ENCODE data around the gene SEMA3A. TPM values are rescaled to one million over a fixed set of nuclear protein-coding genes. Genes with fewer than 3 reads are reported as not detected.

SEMA3A gene
- total RNA-seq, 2 experiments from 2014 or later = 1.2 to 1.7 TPM

DNA sequence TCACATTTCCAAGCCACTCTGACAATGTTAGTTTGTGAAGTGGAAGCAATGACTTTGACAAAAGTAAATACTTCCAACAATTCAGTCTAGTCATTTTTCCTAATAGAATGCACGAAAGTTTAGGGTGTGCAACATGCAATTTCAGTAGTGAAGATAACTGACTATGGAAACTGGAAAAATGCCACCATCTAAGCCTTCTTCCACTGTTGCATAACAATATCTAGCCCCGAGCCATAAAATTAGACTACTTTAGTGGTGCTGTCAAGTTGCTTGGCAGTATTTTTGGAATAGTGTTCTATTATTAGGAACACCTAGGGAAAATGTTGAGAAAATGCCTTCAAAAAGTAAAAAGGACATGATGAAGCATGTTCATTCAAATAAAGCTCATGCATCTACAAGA lies 17.9 kb downstream of the SEMA3A start:
- intact Hi-C loops (cut with micrococcal nuclease) = no loop called here
- ATAC-seq = no peak
- TF ChIP-seq, protein P1, sequence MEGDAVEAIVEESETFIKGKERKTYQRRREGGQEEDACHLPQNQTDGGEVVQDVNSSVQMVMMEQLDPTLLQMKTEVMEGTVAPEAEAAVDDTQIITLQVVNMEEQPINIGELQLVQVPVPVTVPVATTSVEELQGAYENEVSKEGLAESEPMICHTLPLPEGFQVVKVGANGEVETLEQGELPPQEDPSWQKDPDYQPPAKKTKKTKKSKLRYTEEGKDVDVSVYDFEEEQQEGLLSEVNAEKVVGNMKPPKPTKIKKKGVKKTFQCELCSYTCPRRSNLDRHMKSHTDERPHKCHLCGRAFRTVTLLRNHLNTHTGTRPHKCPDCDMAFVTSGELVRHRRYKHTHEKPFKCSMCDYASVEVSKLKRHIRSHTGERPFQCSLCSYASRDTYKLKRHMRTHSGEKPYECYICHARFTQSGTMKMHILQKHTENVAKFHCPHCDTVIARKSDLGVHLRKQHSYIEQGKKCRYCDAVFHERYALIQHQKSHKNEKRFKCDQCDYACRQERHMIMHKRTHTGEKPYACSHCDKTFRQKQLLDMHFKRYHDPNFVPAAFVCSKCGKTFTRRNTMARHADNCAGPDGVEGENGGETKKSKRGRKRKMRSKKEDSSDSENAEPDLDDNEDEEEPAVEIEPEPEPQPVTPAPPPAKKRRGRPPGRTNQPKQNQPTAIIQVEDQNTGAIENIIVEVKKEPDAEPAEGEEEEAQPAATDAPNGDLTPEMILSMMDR (IDR thresholded peaks at IDR 0.05) = no peak
- H3K36me3 Mint-ChIP-seq (ENCODE audit: low read depth) = no peaks in the 10 kb centered on the region
- CTCF ChIA-PET = no interaction called here
- H3K4me3 Mint-ChIP-seq = no peak overlapping the region
- H3K4me1 Mint-ChIP-seq (ENCODE audit: low read depth) = no peaks in the 10 kb centered on the region
- no peaks in the 10 kb centered on the region for H3K27me3 Mint-ChIP-seq
- DNase-seq = no peak
- POLR2A ChIA-PET = no interaction called here
- H3K27ac Mint-ChIP-seq = no peak overlapping the region
- no peaks in the 10 kb centered on the region for H3K9me3 Mint-ChIP-seq

- no peak for DNase-seq
- H3K9me3 Mint-ChIP-seq = no peaks in the 10 kb centered on the region
- POLR2A ChIA-PET = no interaction called here
Measured at GRCh38 chr7:84175461-84175860, 19.1 kb downstream of the SEMA3A start.

DNA sequence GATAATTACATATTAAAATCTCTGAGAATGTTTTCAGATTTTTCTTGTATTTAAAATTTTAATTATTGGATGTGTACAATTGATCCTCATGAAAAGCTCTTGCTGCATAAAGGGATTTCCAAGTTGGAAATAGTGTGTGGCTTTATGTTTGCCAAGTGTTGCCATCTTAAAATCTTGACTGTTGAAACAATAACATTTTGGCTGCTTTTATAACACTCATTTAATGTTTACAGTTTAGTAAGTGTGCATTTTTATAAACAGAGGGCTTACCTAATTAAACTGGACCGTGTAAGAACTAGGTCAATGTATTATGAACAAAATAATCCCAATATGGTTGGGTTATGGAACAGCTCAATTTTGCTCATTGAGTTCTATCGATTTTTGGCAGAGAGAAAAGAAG lies 23.9 kb downstream of the SEMA3A start:
- Mint-ChIP-seq H3K36me3 (ENCODE audit: low read depth) (no peaks in the 10 kb centered on the region), H3K27ac (no peak overlapping the region), H3K27me3 (no peaks in the 10 kb centered on the region), H3K4me3 (no peak overlapping the region), H3K9me3 (no peaks in the 10 kb centered on the region), H3K4me1 (ENCODE audit: low read depth) (no peaks in the 10 kb centered on the region)
- ATAC-seq (no peak), DNase-seq (no peak)
- intact Hi-C loops (cut with micrococcal nuclease) = no loop called here
- ChIA-PET CTCF (no interaction called here), POLR2A (no interaction called here)
- TF ChIP-seq, protein P1 (IDR thresholded peaks at IDR 0.05) = no peak

More at GRCh38 chr7:84175461-84175860, 19.1 kb downstream of the SEMA3A start:
- ATAC-seq = no peak
- H3K27ac Mint-ChIP-seq = no peak overlapping the region
- no peaks in the 10 kb centered on the region for H3K4me1 Mint-ChIP-seq (ENCODE audit: low read depth)
- TF ChIP-seq, protein P1 (IDR thresholded peaks at IDR 0.05) = no peak
- H3K36me3 Mint-ChIP-seq (ENCODE audit: low read depth) = no peaks in the 10 kb centered on the region
- H3K27me3 Mint-ChIP-seq = no peaks in the 10 kb centered on the region
- intact Hi-C loops (cut with micrococcal nuclease) = no loop called here
- CTCF ChIA-PET = no interaction called here
- no peak overlapping the region for H3K4me3 Mint-ChIP-seq

DNA sequence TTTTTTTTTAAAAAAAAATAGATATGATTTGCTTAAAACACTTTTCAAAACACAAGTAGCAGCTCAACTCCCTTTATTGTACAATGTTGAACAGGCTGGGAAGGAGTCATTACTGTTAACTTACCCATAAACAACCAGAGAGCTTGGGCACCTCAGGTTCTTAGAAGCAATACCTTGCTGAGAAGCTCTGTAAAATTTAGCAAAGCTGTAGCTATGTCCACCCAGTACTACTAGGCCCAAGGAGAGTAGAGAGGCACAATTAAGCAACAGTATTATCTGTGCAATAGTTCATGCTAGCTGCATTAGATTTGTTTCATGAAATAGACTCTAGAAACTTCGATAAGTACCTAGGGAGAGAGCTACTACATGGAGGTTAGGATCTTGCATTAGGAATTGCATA lies 32.0 kb downstream of the SEMA3A start:
- no peaks in the 10 kb centered on the region for H3K9me3 Mint-ChIP-seq
- TF ChIP-seq, protein P1 (IDR thresholded peaks at IDR 0.05) = no peak
- no peak overlapping the region for H3K27ac Mint-ChIP-seq
- ChIA-PET POLR2A (no interaction called here), CTCF (interaction anchor here (1.2 kb wide), 1 partner anchor 226 kb away, joined by 3 read pairs; no protein-coding TSS in a partner anchor)
- intact Hi-C loops (cut with micrococcal nuclease) = no loop called here
- no peaks in the 10 kb centered on the region for H3K36me3 Mint-ChIP-seq (ENCODE audit: low read depth)
- ATAC-seq (no peak), DNase-seq (no peak)
- no peaks in the 10 kb centered on the region for H3K4me1 Mint-ChIP-seq (ENCODE audit: low read depth)
- no peaks in the 10 kb centered on the region for H3K27me3 Mint-ChIP-seq
- H3K4me3 Mint-ChIP-seq = no peak overlapping the region

- Mint-ChIP-seq H3K36me3 (ENCODE audit: low read depth) (no peaks in the 10 kb centered on the region), H3K4me3 (no peak overlapping the region), H3K4me1 (ENCODE audit: low read depth) (no peaks in the 10 kb centered on the region), H3K27me3 (no peaks in the 10 kb centered on the region), H3K27ac (no peak overlapping the region), H3K9me3 (no peaks in the 10 kb centered on the region)
- TF ChIP-seq, protein P1 (IDR thresholded peaks at IDR 0.05) = no peak
- intact Hi-C loops (cut with micrococcal nuclease) = no loop called here
- CTCF ChIA-PET = no interaction called here
- no peak for DNase-seq
- POLR2A ChIA-PET = no interaction called here
- ATAC-seq = no peak
Measured at GRCh38 chr7:84162125-84162524, 32.5 kb downstream of the SEMA3A start.
